Stimulated activated CD4-positive, alpha-beta T cell treated with anti-CD3 and anti-CD28 coated beads, Interleukin-12 subunit alpha, Interleukin-12 subunit beta, amount 100 ng/mL, for 24 hours (primary cell): ENCODE data around the gene PIAS2.
A peak's percentile ranks its signal among the peaks of the same experiment; 100 is the strongest.
"Not testable (repeated sequence)": the region's sequence is repeated elsewhere in the genome, so short reads cannot be mapped to it uniquely, and the experiment has no call there.

Experiments used
- DNase-seq, 2 experiments: peaks; one replicate each; pipeline ENCODE4 v3.0.0-alpha.2; 2020; ENCODE audit warnings: low read depth in 2 of 2

The PIAS2 gene

GRCh38 chr18:46917108-46917802 lies at the start of gene PIAS2, which contains the start of gene KATNAL2:
PIAS2 (minus strand) TSS chr18:46917507; CDS start chr18:46917345, 162 bp downstream.
KATNAL2 (plus strand) TSS chr18:46917602; CDS start chr18:46946873, 29,271 bp downstream.
- peak; percentile 62 for DNase-seq

- DNase-seq: not testable (repeated sequence)
Observed at GRCh38 chr18:46966266-46966665, 49.0 kb upstream of the PIAS2 start.

GRCh38 chr18:46964579-46965293 lies 47.4 kb upstream of the PIAS2 start:
- not testable (repeated sequence) for DNase-seq

- DNase-seq: not testable (repeated sequence)
Observed at GRCh38 chr18:46963656-46964578, 46.6 kb upstream of the PIAS2 start.

GRCh38 chr18:46958209-46958608 lies 40.9 kb upstream of the PIAS2 start:
- no peak for DNase-seq

GRCh38 chr18:46953195-46953594 lies 35.9 kb upstream of the PIAS2 start:
- DNase-seq: no peak

- no peak for DNase-seq
Observed at GRCh38 chr18:46950064-46950656, 32.9 kb upstream of the PIAS2 start.

GRCh38 chr18:46946656-46947282 lies 29.5 kb upstream of the PIAS2 start:
- peak; percentile 29 to 56 for DNase-seq

GRCh38 chr18:46942646-46943045 lies 25.3 kb upstream of the PIAS2 start:
- no peak for DNase-seq

- DNase-seq: no peak
Observed at GRCh38 chr18:46939998-46940571, 22.8 kb upstream of the PIAS2 start.

GRCh38 chr18:46939337-46939963 lies 22.1 kb upstream of the PIAS2 start:
- DNase-seq: no peak

- DNase-seq: no peak
Observed at GRCh38 chr18:46920653-46921052, 3.3 kb upstream of the PIAS2 start.

GRCh38 chr18:46920067-46920466 lies 2.8 kb upstream of the PIAS2 start:
- DNase-seq: no peak

GRCh38 chr18:46917803-46918600 lies 695 bp upstream of the PIAS2 start:
- peak in 1 of 2 experiments; percentile 20 for DNase-seq

- peak; percentile 19 to 26 for DNase-seq
Observed at GRCh38 chr18:46916551-46917107, 678 bp downstream of the PIAS2 start.

GRCh38 chr18:46915800-46916550 lies 1.3 kb downstream of the PIAS2 start:
- DNase-seq: no peak

- no peak for DNase-seq
Observed at GRCh38 chr18:46910856-46911255, 6.5 kb downstream of the PIAS2 start.

GRCh38 chr18:46909497-46909896 lies 7.8 kb downstream of the PIAS2 start:
- no peak for DNase-seq
